ENCODE data around the gene PAK4. TPM values are rescaled to one million over a fixed set of nuclear protein-coding genes. Genes with fewer than 3 reads are reported as not detected.

PAK4 gene
- total and polyA plus RNA-seq, 2 of the 13 experiments (the other 11 are each of a cell fraction or from before 2014, with no cell fraction given) = 9.5 to 17.8 TPM

GRCh38 chr19:39125554-39126311 is at the start of gene PAK4 (continued):
- peak; percentile 77; the same call in 1 of the 2 replicates for TF ChIP-seq ZNF350 (CRISPR knock-in tag; IDR thresholded peaks at IDR 0.05; ENCODE audit: borderline replicate concordance, low read depth)
- peak; percentile 53 for TF ChIP-seq SP2 (CRISPR knock-in tag; IDR thresholded peaks at IDR 0.05)
- TF ChIP-seq MED1 (CRISPR knock-in tag; IDR thresholded peaks at IDR 0.05) = 0 out of 2 replicates have a peak, but pooled peaks have one; percentile 7
- peak; percentile 52; the same call in 1 of the 2 replicates for TF ChIP-seq SIN3B (IDR thresholded peaks at IDR 0.05; ENCODE audit: low read length)
- peak; percentile 90; the same call in 1 of the 2 replicates for TF ChIP-seq ZNF788 (CRISPR knock-in tag; IDR thresholded peaks at IDR 0.05; ENCODE audit: borderline replicate concordance)
- TF ChIP-seq NR2F6 (IDR thresholded peaks at IDR 0.05) = peak; percentile 95
- peak; percentile 90 for TF ChIP-seq NR2F6 (CRISPR knock-in tag; IDR thresholded peaks at IDR 0.05)
- peak; percentile 23 for TF ChIP-seq HOMEZ (CRISPR knock-in tag; IDR thresholded peaks at IDR 0.05; ENCODE audit: low read depth)
- peak; percentile 37; the same call in 1 of the 2 replicates for TF ChIP-seq NKX3-1 (CRISPR knock-in tag; IDR thresholded peaks at IDR 0.05)
- TF ChIP-seq ERF (CRISPR knock-in tag; IDR thresholded peaks at IDR 0.05) = 0 out of 2 replicates have a peak, but pooled peaks have one; percentile 59
- TF ChIP-seq MLX (CRISPR knock-in tag; IDR thresholded peaks at IDR 0.05) = no peak; the same call in 1 of the 2 replicates
- peak; percentile 90 for TF ChIP-seq SALL2 (CRISPR knock-in tag; IDR thresholded peaks at IDR 0.05)
- TF ChIP-seq ZNF101 (CRISPR knock-in tag; IDR thresholded peaks at IDR 0.05; ENCODE audit: borderline replicate concordance, low read depth) = 0 out of 2 replicates have a peak, but pooled peaks have one; percentile 29
- TF ChIP-seq ZNF784 (CRISPR knock-in tag; IDR thresholded peaks at IDR 0.05; ENCODE audit: borderline replicate concordance) = peak; percentile 83; the same call in 1 of the 2 replicates
- peak; percentile 46; the same call in 1 of the 2 replicates for TF ChIP-seq FOXO1 (CRISPR knock-in tag; IDR thresholded peaks at IDR 0.05)
- no peak for TF ChIP-seq ZNF318 (CRISPR knock-in tag; IDR thresholded peaks at IDR 0.05)
- TF ChIP-seq NFYB (CRISPR knock-in tag; IDR thresholded peaks at IDR 0.05) = peak; percentile 94

Measured in HepG2 (cell line).